ENCODE data around the gene GCLC. TPM values are rescaled to one million over a fixed set of nuclear protein-coding genes. Genes with fewer than 3 reads are reported as not detected.

Gene GCLC
- total RNA-seq, 1 experiment from 2014 or later = 37.2 TPM

GRCh38 chr6:53588816-53589509 is 44.1 kb upstream of the GCLC start:
- TF ChIP-seq POLR2AphosphoS5 (IDR thresholded peaks at IDR 0.05; ENCODE audit: low read depth, low read length) (no peak), CTCF (IDR thresholded peaks at IDR 0.05) (no peak), SIN3A (IDR thresholded peaks at IDR 0.05; ENCODE audit: borderline replicate concordance, insufficient read depth, low read depth, low read length) (no peak), TCF7L2 (IDR thresholded peaks at IDR 0.05; ENCODE audit: low read depth, low read length) (no peak)
- TF ChIP-seq, protein P1, sequence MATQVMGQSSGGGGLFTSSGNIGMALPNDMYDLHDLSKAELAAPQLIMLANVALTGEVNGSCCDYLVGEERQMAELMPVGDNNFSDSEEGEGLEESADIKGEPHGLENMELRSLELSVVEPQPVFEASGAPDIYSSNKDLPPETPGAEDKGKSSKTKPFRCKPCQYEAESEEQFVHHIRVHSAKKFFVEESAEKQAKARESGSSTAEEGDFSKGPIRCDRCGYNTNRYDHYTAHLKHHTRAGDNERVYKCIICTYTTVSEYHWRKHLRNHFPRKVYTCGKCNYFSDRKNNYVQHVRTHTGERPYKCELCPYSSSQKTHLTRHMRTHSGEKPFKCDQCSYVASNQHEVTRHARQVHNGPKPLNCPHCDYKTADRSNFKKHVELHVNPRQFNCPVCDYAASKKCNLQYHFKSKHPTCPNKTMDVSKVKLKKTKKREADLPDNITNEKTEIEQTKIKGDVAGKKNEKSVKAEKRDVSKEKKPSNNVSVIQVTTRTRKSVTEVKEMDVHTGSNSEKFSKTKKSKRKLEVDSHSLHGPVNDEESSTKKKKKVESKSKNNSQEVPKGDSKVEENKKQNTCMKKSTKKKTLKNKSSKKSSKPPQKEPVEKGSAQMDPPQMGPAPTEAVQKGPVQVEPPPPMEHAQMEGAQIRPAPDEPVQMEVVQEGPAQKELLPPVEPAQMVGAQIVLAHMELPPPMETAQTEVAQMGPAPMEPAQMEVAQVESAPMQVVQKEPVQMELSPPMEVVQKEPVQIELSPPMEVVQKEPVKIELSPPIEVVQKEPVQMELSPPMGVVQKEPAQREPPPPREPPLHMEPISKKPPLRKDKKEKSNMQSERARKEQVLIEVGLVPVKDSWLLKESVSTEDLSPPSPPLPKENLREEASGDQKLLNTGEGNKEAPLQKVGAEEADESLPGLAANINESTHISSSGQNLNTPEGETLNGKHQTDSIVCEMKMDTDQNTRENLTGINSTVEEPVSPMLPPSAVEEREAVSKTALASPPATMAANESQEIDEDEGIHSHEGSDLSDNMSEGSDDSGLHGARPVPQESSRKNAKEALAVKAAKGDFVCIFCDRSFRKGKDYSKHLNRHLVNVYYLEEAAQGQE (IDR thresholded peaks at IDR 0.05; ENCODE audit: insufficient read depth in 1 of 2, low read depth in 2 of 2, low read length in 1 of 2) = no peak
- ATAC-seq (no peak), DNase-seq (ENCODE audit: low read depth, low spot score) (no peak)
- H3K4me3 ChIP-seq (ENCODE audit: low read depth in 2 of 2, low read length in 2 of 2) = no peak overlapping the region
- H3K9me3 ChIP-seq (ENCODE audit: control insufficient read depth, insufficient read depth, low read depth, low read length) = no peaks in the 10 kb centered on the region
- no peak overlapping the region for H3K27ac ChIP-seq (ENCODE audit: low read length)
- H3K4me1 ChIP-seq (ENCODE audit: control insufficient read depth, insufficient read depth, low read length) = no peaks in the 10 kb centered on the region
- intact Hi-C loops (cut with micrococcal nuclease; ENCODE audit: unreplicated experiment) (no loop called here), in situ Hi-C loops (cut with HindIII; ENCODE audit: low pct_unique_long_range_greater_than_20kb, low sequenced_read_pairs) (no loop called here)
- BruUV-seq (replicated peaks) = no TSS peak
- ChIA-PET CTCF (no interaction called here), POLR2A (no interaction called here)
- no peaks in the 10 kb centered on the region for H3K27me3 ChIP-seq (ENCODE audit: control insufficient read depth, insufficient read depth, low read length)
- no peaks in the 10 kb centered on the region for H3K36me3 ChIP-seq (ENCODE audit: control insufficient read depth, insufficient read depth, low read length)

DNA sequence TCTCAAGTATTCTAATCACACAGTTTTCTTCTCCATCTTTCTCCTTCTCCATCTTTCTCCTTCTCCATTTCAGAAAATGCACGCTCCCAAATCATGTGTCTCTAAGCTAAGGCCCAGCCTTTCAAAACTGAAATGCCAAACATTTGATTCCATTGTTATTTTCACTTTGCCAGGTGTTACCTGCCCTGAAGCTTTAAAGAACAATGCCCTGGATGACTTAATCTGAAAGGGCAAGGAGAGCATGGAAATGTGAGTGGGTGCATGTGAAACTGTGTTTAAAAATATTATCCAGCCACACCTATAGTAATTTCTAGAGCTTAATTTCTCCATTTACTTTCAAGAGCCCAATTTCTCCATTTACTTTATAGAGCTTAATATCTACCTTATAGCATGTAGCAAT is 42.4 kb upstream of the GCLC start:
- in situ Hi-C loops (cut with HindIII; ENCODE audit: low pct_unique_long_range_greater_than_20kb, low sequenced_read_pairs) = no loop called here
- H3K36me3 ChIP-seq (ENCODE audit: control insufficient read depth, insufficient read depth, low read length) = no peaks in the 10 kb centered on the region
- H3K27ac ChIP-seq (ENCODE audit: low read length) = no peak overlapping the region
- no peaks in the 10 kb centered on the region for H3K27me3 ChIP-seq (ENCODE audit: control insufficient read depth, insufficient read depth, low read length)
- TF ChIP-seq TCF7L2 (IDR thresholded peaks at IDR 0.05; ENCODE audit: low read depth, low read length) (no peak), POLR2AphosphoS5 (IDR thresholded peaks at IDR 0.05; ENCODE audit: low read depth, low read length) (no peak), SIN3A (IDR thresholded peaks at IDR 0.05; ENCODE audit: borderline replicate concordance, insufficient read depth, low read depth, low read length) (no peak), CTCF (IDR thresholded peaks at IDR 0.05) (no peak)
- TF ChIP-seq, protein P1 (IDR thresholded peaks at IDR 0.05; ENCODE audit: insufficient read depth in 1 of 2, low read depth in 2 of 2, low read length in 1 of 2) = no peak
- DNase-seq (ENCODE audit: low read depth, low spot score) (no peak), ATAC-seq (no peak)
- CTCF ChIA-PET = no interaction called here
- no peak overlapping the region for H3K4me3 ChIP-seq (ENCODE audit: low read depth in 2 of 2, low read length in 2 of 2)
- H3K4me1 ChIP-seq (ENCODE audit: control insufficient read depth, insufficient read depth, low read length) = no peaks in the 10 kb centered on the region
- BruUV-seq (replicated peaks) = no TSS peak
- intact Hi-C loops (cut with micrococcal nuclease; ENCODE audit: unreplicated experiment) = no loop called here
- no peaks in the 10 kb centered on the region for H3K9me3 ChIP-seq (ENCODE audit: control insufficient read depth, insufficient read depth, low read depth, low read length)
- POLR2A ChIA-PET = no interaction called here

Measured in Panc1 (cell line).